Measurements from ENCODE around the gene SYT9.

GRCh38 chr11:7506243-7506642 is 254.5 kb downstream of the SYT9 start:
- no peak for TF ChIP-seq ZNF274 (IDR thresholded peaks at IDR 0.05; ENCODE audit: low read depth, low read length)
- no peak for TF ChIP-seq SUZ12 (IDR thresholded peaks at IDR 0.05; ENCODE audit: extremely low read depth, insufficient read depth, insufficient read length)
- no peak for TF ChIP-seq YY1 (IDR thresholded peaks at IDR 0.05; ENCODE audit: insufficient read depth, insufficient read length)

Measured in NT2/D1 (cell line).